Ramos (cell line): ENCODE results near the gene KIF5A.
"Not testable (repeated sequence)": the region's sequence is repeated elsewhere in the genome, so short reads cannot be mapped to it uniquely, and the experiment has no call there.

Experiments
- in situ Hi-C: fragments of 300-500 bp; cut with MboI; formaldehyde crosslinking; loops from one replicate; pipeline ENCODE4 v1.14.3; 2022; ENCODE audit warnings: low sequenced_read_pairs; ENCODE audit not compliant: unreplicated experiment

KIF5A gene

DNA sequence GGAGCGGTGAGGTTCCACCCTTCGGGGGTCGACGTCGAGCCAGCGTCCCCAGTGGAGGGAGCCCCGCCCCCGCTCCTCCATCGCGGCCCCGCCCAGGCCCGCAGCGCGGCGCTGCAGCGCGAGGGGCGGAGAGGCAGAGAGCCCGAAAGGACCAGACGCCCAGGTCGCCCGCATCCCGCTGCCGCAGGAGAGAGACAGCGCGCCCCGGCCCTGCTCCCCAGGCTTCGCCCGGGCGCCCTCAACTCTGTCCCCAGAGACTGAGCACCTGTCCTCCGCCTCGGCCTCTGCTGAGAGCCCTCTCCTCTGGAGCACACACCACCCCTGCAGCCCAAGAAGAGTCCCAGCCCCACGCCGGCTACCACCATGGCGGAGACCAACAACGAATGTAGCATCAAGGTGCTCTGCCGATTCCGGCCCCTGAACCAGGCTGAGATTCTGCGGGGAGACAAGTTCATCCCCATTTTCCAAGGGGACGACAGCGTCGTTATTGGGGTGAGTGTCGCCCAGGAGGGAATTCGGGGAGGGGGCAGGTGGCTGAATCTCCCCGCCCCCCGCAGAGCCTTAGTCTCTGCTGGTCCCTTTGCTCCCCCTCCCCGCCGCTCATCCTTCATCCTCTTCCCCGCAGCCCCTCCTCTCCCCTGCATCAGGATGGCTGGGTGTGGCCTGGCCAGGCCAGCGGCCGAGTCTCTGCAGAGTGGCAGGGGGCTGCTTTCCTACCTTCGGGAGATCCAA, at the start of gene KIF5A:
Gene KIF5A (plus strand): TSS at position 136 of the 732 bp plus-strand sequence. CDS start 228 bp downstream, at position 364.
- in situ Hi-C loops: no loop called here

DNA sequence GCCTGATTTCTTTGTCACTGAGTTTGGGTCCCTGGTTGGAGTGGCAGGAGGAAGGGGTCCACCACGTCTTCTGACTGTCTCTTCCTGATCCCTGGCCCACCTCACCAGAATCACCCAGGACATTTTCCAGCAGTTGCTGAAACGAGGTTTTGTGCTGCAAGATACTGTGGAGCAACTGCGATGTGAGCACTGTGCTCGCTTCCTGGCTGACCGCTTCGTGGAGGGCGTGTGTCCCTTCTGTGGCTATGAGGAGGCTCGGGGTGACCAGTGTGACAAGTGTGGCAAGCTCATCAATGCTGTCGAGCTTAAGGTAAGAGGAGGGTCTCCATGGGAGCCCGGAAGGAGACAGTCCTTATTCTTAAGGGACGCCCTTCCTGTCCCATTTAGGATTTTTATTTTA, 49.6 kb upstream of the KIF5A start:
- in situ Hi-C loops: no loop called here

DNA sequence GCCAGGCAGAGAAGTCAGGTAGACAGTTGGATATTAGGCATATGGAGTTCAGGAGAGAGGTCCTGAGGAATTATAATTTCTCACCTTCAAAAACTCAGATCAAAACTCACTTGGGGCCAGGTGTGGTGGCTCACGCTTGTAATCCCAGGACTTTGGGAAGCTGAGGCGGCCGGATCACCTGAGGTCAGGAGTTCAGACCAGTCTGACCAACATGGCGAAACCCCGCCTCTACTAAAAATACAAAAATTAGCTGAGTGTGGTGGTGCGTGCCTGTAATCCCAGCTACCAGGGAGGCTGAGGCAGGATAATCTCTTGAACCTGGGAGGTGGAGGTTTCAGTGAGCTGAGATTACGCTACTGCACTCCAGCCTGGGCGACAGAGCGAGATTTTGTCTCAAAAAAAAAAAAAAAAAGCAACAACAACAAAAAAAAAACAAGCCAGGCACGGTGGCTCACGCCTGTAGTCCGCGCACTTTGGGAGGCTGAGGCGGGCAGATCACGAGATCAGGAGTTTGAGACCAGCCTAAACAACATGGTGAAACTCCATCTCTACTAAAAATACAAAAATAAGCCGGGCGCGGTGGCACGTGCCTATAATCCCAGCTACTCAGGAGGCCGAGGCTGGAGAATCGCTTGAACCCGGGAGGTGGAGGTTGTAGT, 47.4 kb upstream of the KIF5A start:
- in situ Hi-C loops: not testable (repeated sequence)

DNA sequence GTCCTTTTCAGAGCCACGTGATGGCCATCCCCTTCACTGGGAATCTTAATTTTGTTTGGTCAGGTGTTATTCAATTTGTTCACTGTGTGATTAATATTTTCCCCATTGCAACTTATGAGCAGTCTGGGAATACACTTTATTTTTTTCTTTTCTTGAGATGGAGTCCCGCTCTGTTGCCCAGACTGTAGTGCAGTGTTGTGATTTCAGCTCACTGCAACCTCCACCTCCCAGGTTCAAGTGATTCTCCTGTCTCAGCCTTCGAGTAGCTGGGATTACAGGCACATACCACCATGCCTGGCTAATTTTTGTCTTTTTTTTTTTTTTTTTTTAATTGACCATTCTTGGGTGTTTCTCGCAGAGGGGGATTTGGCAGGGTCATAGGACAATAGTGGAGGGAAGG, 43.3 kb upstream of the KIF5A start:
- in situ Hi-C loops: not testable (repeated sequence)

DNA sequence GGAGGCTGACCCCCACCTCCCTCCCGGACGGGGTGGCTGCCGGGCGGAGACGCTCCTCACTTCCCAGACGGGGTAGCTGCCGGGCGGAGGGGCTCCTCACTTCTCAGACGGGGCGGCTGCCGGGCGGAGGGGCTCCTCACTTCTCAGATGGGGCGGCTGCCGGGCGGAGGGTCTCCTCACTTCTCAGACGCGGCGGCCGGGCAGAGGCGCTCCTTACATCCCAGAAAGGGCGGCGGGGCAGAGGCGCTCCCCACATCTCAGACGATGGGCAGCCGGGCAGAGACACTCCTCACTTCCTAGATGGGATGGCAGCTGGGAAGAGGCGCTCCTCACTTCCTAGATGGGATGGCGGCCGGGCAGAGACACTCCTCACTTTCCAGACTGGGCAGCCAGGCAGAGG, 42.0 kb upstream of the KIF5A start:
- in situ Hi-C loops: not testable (repeated sequence)

DNA sequence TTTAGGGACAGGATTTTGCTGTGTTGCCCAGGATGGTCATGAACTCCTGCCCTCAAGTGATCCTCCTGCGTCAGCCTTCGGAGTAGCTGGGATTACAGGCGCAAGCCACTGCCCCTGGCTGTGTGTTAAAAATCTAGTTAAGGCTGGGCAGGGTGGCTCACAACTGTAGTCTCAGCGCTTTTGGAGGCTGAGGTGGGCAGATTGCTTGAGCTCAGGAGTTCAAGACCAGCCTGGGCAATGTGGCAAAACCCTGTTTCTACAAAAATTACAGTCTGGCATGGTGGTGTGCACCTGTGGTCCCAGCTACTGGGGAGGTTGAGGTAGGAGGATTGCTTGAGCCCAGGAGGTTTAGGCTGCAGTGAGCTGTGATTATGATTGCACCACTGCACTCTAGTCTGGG, 38.7 kb upstream of the KIF5A start:
- in situ Hi-C loops: no loop called here

DNA sequence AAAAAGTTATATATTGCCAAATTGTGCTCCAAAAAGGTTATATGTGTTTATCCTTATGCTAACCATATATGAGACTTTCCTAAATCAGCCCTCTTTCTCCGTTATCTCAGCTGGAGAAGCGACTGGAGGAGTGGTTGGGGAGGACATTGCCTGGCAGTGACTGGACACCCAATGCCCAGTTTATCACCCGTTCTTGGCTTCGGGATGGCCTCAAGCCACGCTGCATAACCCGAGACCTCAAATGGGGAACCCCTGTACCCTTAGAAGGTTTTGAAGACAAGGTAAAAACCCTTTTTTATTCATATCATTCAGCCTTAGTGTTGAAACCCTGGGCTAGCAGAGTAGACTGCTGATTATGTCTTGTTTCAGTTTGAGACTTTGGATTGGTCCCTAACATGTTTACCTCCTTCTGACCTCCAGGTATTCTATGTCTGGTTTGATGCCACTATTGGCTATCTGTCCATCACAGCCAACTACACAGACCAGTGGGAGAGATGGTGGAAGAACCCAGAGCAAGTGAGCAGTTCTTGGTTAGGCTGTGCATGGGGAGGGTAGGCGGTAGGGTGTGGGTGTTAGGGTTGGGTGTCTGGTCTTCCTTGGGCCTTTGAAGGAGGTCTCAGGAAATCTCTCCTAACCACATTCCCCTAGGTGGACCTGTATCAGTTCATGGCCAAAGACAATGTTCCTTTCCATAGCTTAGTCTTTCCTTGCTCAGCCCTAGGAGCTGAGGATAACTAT, 38.1 kb upstream of the KIF5A start:
- in situ Hi-C loops: no loop called here

DNA sequence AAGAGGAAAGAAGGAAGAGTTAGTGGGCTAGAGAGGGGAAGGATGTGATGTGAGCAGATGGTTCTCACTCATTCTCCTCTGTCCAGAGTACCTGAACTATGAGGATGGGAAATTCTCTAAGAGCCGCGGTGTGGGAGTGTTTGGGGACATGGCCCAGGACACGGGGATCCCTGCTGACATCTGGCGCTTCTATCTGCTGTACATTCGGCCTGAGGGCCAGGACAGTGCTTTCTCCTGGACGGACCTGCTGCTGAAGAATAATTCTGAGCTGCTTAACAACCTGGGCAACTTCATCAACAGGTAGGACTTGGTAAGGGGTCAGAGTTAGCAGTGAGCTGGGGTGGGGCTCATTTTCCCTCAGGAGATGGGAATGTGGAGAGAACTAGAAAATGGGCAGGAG, 37.2 kb upstream of the KIF5A start:
- in situ Hi-C loops: no loop called here

DNA sequence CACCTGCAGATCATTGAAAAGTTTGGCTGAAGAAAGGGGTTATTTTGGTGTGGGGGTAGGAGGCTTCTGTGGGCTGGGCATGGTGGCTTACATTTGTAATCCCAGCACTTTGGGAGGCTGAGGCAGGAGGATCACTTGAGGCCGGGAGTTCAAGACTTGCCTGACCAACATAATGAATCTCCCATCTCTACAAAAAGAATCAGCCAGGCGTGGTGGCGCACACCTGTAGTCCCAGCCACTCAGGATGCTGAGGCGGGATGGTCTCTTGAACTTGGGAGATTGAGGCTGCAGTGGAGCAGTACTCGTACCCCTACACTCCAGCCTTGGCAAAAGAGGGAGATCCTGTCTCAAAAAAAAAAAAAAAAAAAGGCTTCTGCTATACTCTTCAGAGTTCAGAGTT, 36.6 kb upstream of the KIF5A start:
- in situ Hi-C loops: no loop called here

DNA sequence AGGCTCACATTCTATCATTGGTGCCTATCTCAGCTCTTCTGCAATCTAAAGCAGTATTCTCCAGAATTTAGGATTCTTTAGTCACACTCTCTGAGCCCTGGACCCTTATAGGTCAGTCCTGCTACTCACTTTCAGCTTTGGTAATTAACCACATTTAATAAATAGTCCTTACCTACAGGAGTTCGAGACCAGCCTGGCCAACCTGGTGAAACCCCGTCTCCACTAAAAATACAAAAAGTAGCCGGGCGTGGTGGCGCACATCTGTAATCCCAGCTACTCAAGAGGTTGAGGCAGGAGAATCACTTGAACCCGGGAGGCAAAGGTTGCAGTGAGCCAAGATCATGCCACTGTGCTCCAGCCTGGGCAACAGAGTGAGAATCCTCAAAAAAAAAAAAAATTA, 36.2 kb upstream of the KIF5A start:
- in situ Hi-C loops: not testable (repeated sequence)

DNA sequence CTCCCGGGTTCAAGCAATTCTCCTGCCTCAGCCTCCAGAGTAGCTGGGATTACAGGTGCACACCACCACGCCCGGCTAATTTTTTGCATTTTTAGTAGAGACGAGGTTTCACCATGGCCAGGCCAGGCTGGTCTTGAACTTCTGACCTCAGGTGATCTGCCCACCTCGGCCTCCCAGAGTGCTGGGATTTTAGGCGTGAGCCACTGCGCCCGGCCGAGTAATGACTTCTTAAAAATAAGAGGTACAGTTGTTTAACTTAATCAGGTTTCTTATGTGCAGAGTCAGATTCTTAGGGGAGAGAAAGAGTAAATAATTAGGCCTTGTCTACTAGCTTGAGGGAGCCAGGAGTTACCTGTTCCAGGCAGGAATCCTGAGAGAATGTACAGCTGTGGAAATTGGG, 35.6 kb upstream of the KIF5A start:
- in situ Hi-C loops: not testable (repeated sequence)

DNA sequence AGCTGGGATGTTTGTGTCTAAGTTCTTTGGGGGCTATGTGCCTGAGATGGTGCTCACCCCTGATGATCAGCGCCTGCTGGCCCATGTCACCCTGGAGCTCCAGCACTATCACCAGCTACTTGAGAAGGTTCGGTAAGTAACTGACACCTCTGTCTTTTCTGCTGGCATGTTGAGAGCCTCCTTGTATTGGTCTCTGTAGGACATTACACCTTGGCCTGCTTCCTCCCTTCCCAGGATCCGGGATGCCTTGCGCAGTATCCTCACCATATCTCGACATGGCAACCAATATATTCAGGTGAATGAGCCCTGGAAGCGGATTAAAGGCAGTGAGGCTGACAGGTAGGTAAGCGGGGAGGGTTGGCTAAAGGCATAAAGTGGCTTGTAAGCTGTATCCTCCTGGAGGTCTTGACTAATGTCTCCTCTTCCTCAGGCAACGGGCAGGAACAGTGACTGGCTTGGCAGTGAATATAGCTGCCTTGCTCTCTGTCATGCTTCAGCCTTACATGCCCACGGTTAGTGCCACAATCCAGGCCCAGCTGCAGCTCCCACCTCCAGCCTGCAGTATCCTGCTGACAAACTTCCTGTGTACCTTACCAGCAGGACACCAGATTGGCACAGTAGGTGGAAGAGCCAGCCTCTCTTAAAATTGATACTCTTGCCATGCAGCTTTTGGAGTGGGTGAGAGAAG, 35.0 kb upstream of the KIF5A start:
- in situ Hi-C loops: no loop called here

DNA sequence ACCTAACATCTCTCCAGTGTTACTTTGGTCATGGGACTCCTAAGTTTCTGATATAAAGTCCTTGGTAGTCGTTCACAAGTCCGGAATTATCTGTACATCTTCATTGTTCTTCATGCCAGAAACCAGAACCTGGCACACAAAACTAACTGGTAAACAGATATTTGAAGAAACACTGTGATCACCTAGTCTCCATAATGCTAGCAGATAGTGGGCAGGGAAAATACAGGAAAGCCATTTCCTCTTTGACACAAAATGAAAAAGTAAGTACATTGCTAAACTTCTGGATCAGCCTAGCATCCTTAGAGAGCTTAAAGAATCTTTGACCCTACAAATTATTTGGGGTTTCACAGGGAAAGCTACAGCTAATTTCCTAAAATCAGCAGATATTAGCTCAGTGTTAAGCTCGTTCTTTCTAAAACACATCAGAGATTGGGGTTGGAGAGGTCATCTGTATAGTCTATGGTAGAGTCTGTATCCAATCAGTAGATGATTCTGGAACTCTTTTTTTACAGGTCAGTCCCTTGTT, 34.4 kb upstream of the KIF5A start:
- in situ Hi-C loops: no loop called here

DNA sequence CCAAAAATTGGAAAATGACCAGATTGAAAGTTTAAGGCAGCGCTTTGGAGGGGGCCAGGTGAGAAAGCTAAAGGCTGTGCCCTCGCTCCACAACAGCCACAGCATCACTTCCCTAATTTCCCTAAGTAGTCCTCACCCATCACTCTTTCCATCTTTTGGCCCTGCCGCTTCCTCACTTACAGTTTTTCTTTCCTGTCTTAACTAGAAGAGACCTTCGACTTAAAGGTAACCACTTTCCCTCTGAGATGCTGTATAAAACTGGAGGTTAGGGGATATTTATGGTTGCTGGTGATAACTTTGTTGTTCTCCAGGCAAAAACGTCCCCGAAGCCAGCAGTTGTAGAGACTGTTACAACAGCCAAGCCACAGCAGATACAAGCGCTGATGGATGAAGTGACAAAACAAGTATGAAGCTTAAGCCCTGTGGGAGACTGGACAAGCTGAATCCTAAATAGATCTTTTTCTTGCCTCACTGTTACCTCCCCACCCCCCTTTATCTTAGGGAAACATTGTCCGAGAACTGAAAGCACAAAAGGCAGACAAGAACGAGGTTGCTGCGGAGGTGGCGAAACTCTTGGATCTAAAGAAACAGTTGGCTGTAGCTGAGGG, 33.8 kb upstream of the KIF5A start:
- in situ Hi-C loops: no loop called here

DNA sequence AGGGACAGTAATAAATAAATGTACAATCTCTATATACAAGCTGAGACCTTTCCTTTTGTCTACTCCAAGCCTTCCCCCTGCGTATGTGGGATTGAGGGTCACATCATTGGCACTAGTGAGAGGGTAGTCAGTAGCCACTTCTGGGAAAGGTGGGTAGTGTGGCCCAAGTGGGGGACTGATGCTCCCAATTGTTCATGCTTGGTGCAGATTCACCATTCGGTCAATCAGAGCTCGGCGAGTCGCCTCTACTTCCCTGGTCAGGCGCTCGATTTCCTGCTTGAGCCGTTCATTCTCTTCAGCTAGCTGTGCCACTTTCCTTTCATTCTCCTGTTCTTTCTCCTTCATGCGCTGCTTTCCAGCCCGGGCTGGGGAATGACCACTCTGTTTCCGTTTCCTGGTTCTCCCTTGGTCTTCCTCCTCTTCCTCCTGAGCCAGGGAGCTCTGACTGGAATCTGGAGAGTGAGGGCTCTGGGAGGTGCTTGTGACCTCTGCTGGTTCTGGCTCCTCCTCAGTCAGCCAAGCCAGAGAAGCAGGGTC, 33.2 kb upstream of the KIF5A start:
- in situ Hi-C loops: no loop called here

DNA sequence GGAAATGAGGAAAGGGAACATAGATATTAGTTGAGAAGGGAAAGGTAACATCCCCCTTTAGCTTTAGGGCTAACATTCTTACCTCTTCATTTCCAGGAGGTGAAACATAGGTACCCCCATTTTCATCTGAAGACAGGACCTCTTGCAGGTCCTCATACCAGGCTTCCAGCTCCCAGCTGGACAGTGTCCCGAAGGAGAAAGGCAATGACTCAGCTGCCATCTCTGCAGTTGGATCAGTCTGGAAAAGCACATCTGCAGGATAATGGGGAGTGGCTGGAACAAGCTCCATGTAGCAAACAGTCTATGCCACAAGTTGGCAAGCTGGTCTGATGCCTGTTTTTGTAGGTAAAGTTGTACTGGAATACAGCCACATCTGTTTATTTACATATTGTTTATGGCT, 32.7 kb upstream of the KIF5A start:
- in situ Hi-C loops: no loop called here

DNA sequence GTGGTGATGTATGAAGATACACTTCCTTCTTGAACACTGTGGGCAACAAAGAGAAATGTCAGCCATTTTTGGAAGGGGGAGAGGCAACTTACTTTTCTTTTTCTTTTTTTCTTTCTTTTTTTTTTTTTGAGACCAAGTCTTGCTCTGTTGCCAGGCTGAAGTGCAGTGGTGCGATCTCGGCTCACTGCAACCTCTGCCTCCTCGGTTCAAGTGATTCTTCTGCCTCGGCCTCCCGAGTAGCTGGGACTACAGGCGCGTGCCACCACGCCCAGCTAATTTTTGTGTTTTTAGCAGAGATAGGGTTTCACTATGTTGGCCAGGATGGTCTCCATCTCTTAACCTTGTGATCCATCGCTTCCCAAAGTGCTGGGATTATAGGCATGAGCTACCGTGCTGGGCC, 32.1 kb upstream of the KIF5A start:
- in situ Hi-C loops: not testable (repeated sequence)

DNA sequence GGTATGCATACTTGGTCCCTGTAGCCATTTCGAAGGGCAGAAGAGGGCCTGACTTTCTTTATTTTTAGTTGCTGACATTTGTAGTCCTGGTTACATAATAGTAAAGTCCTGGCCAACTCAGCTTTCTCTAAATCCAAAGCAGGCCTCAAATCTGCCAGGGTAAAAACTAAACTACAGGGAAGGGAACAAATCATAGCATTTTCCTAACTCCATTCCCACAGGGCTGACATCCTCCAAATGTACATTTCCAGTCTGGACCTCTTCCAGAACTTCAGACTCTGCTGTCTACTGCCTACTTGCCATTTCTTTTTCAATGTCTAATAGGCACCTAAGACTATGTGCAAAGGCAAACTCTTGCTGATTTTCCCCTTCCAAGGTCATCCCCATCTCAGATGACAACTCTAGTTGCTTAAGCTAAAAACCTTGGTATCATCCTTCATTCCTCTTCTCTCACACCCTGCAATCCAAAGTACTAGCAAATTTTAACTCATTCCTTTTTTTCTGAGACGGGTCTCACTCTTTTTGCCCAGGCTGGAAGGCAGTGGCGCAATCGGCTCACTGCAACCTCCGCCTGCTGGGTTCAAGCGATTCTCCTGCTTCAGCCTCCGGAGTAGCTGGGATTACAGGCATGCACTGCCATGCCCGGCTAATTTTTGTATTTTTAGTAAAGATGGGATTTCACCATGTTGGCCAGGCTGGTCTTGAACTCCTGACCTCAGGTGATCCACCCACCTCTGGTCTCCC, 31.5 kb upstream of the KIF5A start:
- in situ Hi-C loops: no loop called here
